ENCODE data around the gene EGF.
A peak's percentile ranks its signal among the peaks of the same experiment; 100 is the strongest.

The EGF gene

GRCh38 chr4:109979920-109980717, 67.4 kb downstream of the EGF start:
- DNase-seq (ENCODE audit: low read depth): peak; percentile 77
- no peak overlapping the region for H3K4me3 ChIP-seq (ENCODE audit: low read length)
- no peak for TF ChIP-seq CTCF (IDR thresholded peaks at IDR 0.05; ENCODE audit: insufficient read depth, low read depth, low read length, missing control alignments)

- no peak overlapping the region for H3K4me3 ChIP-seq (ENCODE audit: low read length)
- TF ChIP-seq CTCF (IDR thresholded peaks at IDR 0.05; ENCODE audit: insufficient read depth, low read depth, low read length, missing control alignments): no peak
- no peak for DNase-seq (ENCODE audit: low read depth)
Observed at GRCh38 chr4:109981936-109982335, 69.3 kb downstream of the EGF start.

GRCh38 chr4:109982521-109982920, 69.8 kb downstream of the EGF start:
- no peak for TF ChIP-seq CTCF (IDR thresholded peaks at IDR 0.05; ENCODE audit: insufficient read depth, low read depth, low read length, missing control alignments)
- DNase-seq (ENCODE audit: low read depth): no peak
- no peak overlapping the region for H3K4me3 ChIP-seq (ENCODE audit: low read length)

- TF ChIP-seq CTCF (IDR thresholded peaks at IDR 0.05; ENCODE audit: insufficient read depth, low read depth, low read length, missing control alignments): no peak
- DNase-seq (ENCODE audit: low read depth): peak; percentile 18
- H3K4me3 ChIP-seq (ENCODE audit: low read length): no peak overlapping the region
Observed at GRCh38 chr4:109985993-109986974, 73.6 kb downstream of the EGF start.

- peak; percentile 100 for DNase-seq (ENCODE audit: low read depth)
- no peak for TF ChIP-seq CTCF (IDR thresholded peaks at IDR 0.05; ENCODE audit: insufficient read depth, low read depth, low read length, missing control alignments)
- H3K4me3 ChIP-seq (ENCODE audit: low read length): peak overlapping the region; percentile 25
Observed at GRCh38 chr4:109989044-109989443, 76.4 kb downstream of the EGF start.

- H3K4me3 ChIP-seq (ENCODE audit: low read length): peak overlapping the region; percentile 25
- TF ChIP-seq CTCF (IDR thresholded peaks at IDR 0.05; ENCODE audit: insufficient read depth, low read depth, low read length, missing control alignments): no peak
- peak; percentile 81 for DNase-seq (ENCODE audit: low read depth)
Observed at GRCh38 chr4:109989618-109990017, 76.9 kb downstream of the EGF start.

All from epithelial cell of esophagus (primary cell).